GM18517 (cell line): ENCODE data around the gene C2CD4C.
"Not testable (repeated sequence)": the region's sequence is repeated elsewhere in the genome, so short reads cannot be mapped to it uniquely, and the experiment has no call there.

Experiments used
- ATAC-seq: cut with Tn5 transposase; IDR thresholded peaks from one replicate; pipeline ENCODE4 v1.9.1; 2021; ENCODE audit warnings: mild to moderate bottlenecking, moderate library complexity; ENCODE audit not compliant: unreplicated experiment

C2CD4C gene

DNA sequence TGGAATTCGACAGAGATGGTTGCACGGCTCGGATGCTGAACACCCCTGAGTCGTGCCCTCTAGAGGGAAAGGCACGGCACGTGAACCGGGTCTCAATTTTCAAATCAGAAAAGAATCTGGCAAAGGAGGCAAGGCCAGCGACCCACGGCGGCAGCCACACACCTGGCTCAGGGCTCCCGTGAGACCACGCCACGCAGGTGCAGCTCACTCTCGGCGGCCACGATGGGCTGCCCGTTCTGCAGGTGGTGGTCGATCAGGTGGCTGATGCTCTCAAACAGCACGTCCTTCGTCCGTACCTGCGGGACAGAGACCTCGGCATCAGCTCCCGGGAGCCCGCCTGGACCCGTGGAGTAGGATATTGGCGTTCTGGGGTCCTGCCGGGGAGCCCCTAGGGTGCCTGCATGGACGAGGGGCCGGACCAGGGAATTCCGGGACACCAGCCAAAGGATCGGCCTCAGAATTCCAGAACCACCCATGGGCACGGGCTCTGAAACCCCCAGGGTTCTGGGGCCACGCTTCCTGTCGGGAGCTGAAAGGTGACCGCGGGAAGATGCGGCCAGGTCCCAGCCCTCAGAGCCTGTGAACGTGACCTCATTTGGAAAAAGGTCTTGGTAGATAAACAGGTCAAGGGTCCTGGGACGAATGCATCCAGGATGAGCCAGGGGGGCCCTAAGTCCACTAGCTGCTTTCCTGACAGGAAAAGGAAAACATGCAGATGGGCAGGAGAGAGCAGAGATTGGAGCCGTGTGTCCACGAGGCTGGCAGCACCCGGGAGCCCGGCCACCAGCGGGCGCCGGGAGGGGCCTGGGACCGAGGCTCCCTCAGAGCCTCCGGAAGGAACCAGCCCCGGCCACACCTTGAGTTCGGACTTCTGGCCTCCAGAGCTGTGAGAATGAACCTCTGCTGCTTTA lies 10.1 kb upstream of the C2CD4C start:
- ATAC-seq, result no peak

- ATAC-seq, result no peak
Observed at GRCh38 chr19:416416-416815, 7.5 kb upstream of the C2CD4C start.

- no peak for ATAC-seq
Observed at GRCh38 chr19:415292-415691, 6.3 kb upstream of the C2CD4C start.

GRCh38 chr19:413756-414420 lies 4.9 kb upstream of the C2CD4C start:
- no peak for ATAC-seq

GRCh38 chr19:412356-413355 lies 3.7 kb upstream of the C2CD4C start:
- no peak for ATAC-seq

GRCh38 chr19:411723-412355 lies 2.9 kb upstream of the C2CD4C start:
- no peak for ATAC-seq

- ATAC-seq, result not testable (repeated sequence)
Observed at GRCh38 chr19:411121-411722, 2.3 kb upstream of the C2CD4C start.

DNA sequence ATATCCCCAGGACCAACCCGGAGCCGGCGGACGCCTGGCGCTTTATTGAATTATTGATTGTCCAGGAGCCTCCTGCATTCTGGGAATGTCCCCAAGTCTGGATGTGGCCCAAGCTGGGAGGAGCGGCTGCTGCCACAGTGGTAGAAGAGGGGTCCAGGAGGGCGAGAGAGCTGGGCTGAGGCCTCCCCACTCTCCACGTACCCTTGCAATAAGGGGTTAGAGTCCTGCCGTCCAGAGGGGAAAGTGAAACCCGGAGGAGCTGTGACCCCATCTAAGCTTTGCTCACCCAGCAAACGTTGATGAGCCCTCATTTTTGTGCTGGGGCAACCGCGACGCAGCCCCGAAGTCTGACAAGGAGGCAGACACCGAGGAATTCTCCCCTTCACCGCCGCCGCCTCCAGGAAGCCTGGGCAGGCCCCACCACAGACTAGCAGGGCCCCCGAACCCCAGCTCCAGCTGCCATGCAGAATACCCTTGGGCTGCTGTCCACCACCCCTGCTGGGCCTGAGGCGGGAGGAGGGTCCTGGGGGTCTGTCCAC lies 1.4 kb upstream of the C2CD4C start:
- ATAC-seq, result no peak

GRCh38 chr19:409516-410242 lies 732 bp upstream of the C2CD4C start:
- ATAC-seq, result no peak

DNA sequence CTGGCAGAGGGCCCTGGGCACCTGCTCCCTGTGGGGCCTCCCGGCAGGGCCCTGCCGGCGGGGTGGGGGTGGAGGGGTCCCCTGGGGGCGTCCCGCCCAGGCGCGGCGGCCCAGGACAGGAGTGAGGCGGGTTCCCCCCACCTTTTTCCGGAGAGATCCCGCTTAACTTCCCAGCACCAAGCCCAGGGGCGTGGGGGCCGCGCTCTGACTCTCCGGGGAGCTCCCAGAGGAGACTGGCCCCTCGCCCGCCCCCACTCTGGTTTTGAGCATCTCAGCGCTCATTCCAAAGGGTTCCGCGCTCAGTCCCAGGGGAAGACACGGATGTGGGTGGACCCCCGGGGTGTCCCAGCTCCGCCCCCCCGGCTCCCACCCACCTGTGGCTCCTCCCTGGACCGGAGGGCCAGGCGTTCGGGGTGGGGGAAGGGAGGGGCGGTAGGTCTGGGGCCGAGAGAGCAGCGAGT lies 476 bp downstream of the C2CD4C start:
- ATAC-seq, result no peak

- no peak for ATAC-seq
Observed at GRCh38 chr19:407511-408440, 1.2 kb downstream of the C2CD4C start.

GRCh38 chr19:406971-407510 lies 1.9 kb downstream of the C2CD4C start:
- ATAC-seq, result no peak

- no peak for ATAC-seq
Observed at GRCh38 chr19:406135-406781, 2.7 kb downstream of the C2CD4C start.

DNA sequence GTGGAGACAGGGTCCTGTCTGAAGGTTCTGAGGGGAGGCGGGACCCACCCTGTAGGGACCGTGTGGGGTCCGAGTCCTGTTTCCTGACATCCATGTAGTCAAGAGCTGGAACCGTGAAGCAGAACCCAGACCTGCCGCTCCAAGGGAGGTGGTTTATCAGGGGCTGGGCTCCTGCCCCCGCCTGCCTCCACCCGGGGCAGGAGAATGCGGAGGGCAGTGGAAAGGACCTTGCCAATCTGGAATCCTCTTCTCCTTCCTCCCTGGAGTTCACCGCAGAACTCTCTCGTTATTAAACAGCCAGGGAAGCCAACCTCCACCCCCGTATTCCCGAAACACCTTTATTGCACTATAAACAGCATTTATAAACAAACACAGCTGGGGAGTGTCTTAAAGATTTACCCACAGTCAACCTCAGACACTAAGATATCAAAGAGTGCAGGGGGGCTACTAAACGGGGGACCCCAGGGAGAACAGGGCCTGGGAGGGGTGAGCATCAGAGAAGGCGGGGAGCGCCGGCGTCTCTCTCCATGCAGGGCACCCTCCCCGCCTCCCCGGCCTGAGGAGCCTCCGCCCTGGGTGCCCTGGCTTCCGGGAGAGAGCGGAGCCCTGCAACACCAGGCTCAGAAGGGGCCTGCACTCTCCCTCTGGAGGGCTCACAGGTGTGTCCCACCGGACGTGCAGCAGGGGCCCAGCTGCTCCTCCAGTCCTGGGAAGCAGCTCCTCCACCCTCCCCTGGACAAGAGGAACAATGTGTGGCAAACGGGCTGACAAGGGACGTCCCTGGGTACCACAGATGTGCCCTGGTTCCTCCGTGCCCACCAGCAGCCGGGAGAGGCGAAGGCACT lies 3.6 kb downstream of the C2CD4C start:
- no peak for ATAC-seq

GRCh38 chr19:403221-404027 lies 5.5 kb downstream of the C2CD4C start:
- ATAC-seq, result no peak

- no peak for ATAC-seq
Observed at GRCh38 chr19:402786-403185, 6.2 kb downstream of the C2CD4C start.
